ENCODE results near the gene ENTPD2. TPM values are rescaled to one million over a fixed set of nuclear protein-coding genes. Genes with fewer than 3 reads are reported as not detected.

ENTPD2 gene
- total RNA-seq, 1 experiment from 2014 or later: 32.5 TPM

DNA sequence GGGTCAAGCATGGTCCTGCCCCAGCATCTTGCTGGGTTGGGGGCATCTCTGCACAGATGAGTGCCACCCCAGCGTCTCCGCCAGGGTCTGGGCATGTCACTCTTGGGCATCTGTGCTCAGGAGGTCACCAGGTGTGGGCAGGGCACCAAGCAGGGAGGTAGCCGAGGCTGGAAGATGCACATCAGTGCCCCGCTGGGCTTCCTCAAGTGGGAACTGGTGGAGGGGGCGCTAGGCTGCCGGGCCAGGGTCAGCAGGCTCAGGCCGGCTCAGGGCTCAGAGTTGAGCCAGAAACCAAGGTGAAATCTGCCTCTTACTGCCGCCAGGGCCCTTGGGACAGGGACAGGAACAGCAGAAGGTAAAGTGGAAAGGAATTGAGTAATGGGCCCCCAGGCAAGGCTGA is 17.9 kb downstream of the ENTPD2 start:
- intact Hi-C loops (cut with micrococcal nuclease): loop anchor here (1.0 to 5.0 kb wide), 3 partner anchors 88 to 249 kb away; partner anchors contain the start of gene AJM1
- H3K9ac ChIP-seq (ENCODE audit: low read length): no peak overlapping the region

DNA sequence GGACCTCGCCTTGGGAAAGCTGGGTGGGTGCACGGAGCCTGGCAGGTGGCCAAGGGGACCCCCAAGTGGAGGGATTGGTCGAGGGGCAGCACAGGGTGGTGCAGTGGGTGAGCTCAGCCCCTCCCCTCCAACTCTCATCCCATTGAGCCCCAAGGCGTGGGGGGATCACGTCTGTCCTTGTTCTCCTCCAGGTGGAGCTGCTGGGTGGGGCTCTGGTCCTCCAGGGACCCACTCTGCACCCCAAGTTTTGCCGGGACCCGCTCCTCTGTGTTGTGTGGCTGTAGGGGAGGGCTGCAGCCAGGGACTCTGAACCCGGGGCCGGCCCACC is 18.4 kb downstream of the ENTPD2 start:
- DNase-seq (ENCODE audit: low read depth, low spot score) (no peak), ATAC-seq (peak; percentile 43)
- H3K9me3 ChIP-seq (ENCODE audit: control insufficient read depth in 1 of 2, insufficient read depth in 1 of 2, low read depth in 1 of 2, low read length in 2 of 2): no peaks in the 10 kb centered on the region
- H2AFZ ChIP-seq (ENCODE audit: low read depth, low read length, poor library complexity, severe bottlenecking): no peak overlapping the region
- H3K27ac ChIP-seq (ENCODE audit: low read depth, low read length): no peak overlapping the region; the same call in 1 of the 2 replicates
- peaks cover 3 to 7% of the 10 kb centered on the region in 2 experiments; a peak in 2 of 4 replicates for H3K36me3 ChIP-seq (ENCODE audit: control insufficient read depth in 1 of 2, insufficient read depth in 2 of 2, low read length in 2 of 2)
- H3K4me1 ChIP-seq (ENCODE audit: control insufficient read depth in 1 of 2, insufficient read depth in 2 of 2, low read length in 2 of 2): peaks cover 9 to 20% of the 10 kb centered on the region in 2 experiments; a peak in 3 of 4 replicates
- H4K20me1 ChIP-seq (ENCODE audit: insufficient read depth): no peaks in the 10 kb centered on the region
- no TSS peak for BruUV-seq (replicated peaks)
- CTCF ChIA-PET: interaction anchor here (0.6 to 4.0 kb wide), 30 partner anchors 9 to 252 kb away, joined by 3 to 109 read pairs (median 4); partner anchors contain the start of genes AJM1, C8G, MAN1B1 and NPDC1
- TF ChIP-seq POLR2AphosphoS5 (IDR thresholded peaks at IDR 0.05; ENCODE audit: low read depth, low read length) (peak; percentile 5; the same call in 1 of the 2 replicates), TCF7L2 (IDR thresholded peaks at IDR 0.05; ENCODE audit: borderline replicate concordance, extremely low read depth, insufficient read depth, insufficient read length) (no peak), YY1 (IDR thresholded peaks at IDR 0.05; ENCODE audit: extremely low read depth, insufficient replicate concordance, low read depth, low read length) (no peak), RAD21 (IDR thresholded peaks at IDR 0.05; ENCODE audit: low read depth) (no peak), EGR1 (IDR thresholded peaks at IDR 0.05; ENCODE audit: low read depth) (no peak)
- TF ChIP-seq, protein P1, sequence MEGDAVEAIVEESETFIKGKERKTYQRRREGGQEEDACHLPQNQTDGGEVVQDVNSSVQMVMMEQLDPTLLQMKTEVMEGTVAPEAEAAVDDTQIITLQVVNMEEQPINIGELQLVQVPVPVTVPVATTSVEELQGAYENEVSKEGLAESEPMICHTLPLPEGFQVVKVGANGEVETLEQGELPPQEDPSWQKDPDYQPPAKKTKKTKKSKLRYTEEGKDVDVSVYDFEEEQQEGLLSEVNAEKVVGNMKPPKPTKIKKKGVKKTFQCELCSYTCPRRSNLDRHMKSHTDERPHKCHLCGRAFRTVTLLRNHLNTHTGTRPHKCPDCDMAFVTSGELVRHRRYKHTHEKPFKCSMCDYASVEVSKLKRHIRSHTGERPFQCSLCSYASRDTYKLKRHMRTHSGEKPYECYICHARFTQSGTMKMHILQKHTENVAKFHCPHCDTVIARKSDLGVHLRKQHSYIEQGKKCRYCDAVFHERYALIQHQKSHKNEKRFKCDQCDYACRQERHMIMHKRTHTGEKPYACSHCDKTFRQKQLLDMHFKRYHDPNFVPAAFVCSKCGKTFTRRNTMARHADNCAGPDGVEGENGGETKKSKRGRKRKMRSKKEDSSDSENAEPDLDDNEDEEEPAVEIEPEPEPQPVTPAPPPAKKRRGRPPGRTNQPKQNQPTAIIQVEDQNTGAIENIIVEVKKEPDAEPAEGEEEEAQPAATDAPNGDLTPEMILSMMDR (IDR thresholded peaks at IDR 0.05 in 2 of 3, conservative IDR thresholded peaks at IDR 0.05 in 1 of 3; ENCODE audit: borderline replicate concordance in 1 of 3, insufficient read depth in 1 of 3, low read depth in 2 of 3, low read length in 2 of 3): 0 out of 6 replicates have a peak, but pooled peaks of 1 of the 3 experiments have one; percentile 2
- TF ChIP-seq, protein P2, sequence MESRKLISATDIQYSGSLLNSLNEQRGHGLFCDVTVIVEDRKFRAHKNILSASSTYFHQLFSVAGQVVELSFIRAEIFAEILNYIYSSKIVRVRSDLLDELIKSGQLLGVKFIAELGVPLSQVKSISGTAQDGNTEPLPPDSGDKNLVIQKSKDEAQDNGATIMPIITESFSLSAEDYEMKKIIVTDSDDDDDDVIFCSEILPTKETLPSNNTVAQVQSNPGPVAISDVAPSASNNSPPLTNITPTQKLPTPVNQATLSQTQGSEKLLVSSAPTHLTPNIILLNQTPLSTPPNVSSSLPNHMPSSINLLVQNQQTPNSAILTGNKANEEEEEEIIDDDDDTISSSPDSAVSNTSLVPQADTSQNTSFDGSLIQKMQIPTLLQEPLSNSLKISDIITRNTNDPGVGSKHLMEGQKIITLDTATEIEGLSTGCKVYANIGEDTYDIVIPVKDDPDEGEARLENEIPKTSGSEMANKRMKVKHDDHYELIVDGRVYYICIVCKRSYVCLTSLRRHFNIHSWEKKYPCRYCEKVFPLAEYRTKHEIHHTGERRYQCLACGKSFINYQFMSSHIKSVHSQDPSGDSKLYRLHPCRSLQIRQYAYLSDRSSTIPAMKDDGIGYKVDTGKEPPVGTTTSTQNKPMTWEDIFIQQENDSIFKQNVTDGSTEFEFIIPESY (IDR thresholded peaks at IDR 0.05; ENCODE audit: extremely low read depth, insufficient replicate concordance, low read length): no peak
- H3K9ac ChIP-seq (ENCODE audit: low read length): no peak overlapping the region
- H3K79me2 ChIP-seq (ENCODE audit: insufficient read depth, low read length): no peaks in the 10 kb centered on the region
- intact Hi-C loops (cut with micrococcal nuclease): loop anchor here (1.0 to 5.0 kb wide), 3 partner anchors 87 to 248 kb away; partner anchors contain the start of gene AJM1
- RAD21 ChIA-PET (ENCODE audit: low non-redundant PET in 1 of 2, low total read pairs in 2 of 2, uncharacterized antibody in 2 of 2, unreplicated experiment in 2 of 2): interaction anchor here (0.9 to 1.9 kb wide), 5 partner anchors 11 to 277 kb away, joined by 3 to 25 read pairs (median 3); partner anchors contain the start of gene LCN8 (in 1 of the 2)
- peak overlapping the region; percentile 70; the same call in 1 of the 2 replicates for H3K4me2 ChIP-seq (ENCODE audit: low read length)
- POLR2A ChIA-PET: interaction anchor here (1.4 kb wide), 1 partner anchor 88 kb away, joined by 9 read pairs; no protein-coding TSS in a partner anchor
- no peaks in the 10 kb centered on the region for H3K9me2 ChIP-seq (ENCODE audit: insufficient read depth)
- no peak overlapping the region for H3K4me3 ChIP-seq (replicated peaks in 1 of 2; ENCODE audit: low read depth in 1 of 2, low read length in 2 of 2)
- no peaks in the 10 kb centered on the region for H3K27me3 ChIP-seq (ENCODE audit: insufficient read depth, low read length)

More for the DNA sequence above, 17.9 kb downstream of the ENTPD2 start:
- Histone ChIP-seq H3K4me3 (replicated peaks in 1 of 2; ENCODE audit: low read depth in 1 of 2, low read length in 2 of 2) (no peak overlapping the region), H4K20me1 (ENCODE audit: insufficient read depth) (no peaks in the 10 kb centered on the region), H3K4me1 (ENCODE audit: control insufficient read depth in 1 of 2, insufficient read depth in 2 of 2, low read length in 2 of 2) (peaks cover 9 to 20% of the 10 kb centered on the region in 2 experiments; a peak in 3 of 4 replicates), H3K9me3 (ENCODE audit: control insufficient read depth in 1 of 2, insufficient read depth in 1 of 2, low read depth in 1 of 2, low read length in 2 of 2) (no peaks in the 10 kb centered on the region), H3K36me3 (ENCODE audit: control insufficient read depth in 1 of 2, insufficient read depth in 2 of 2, low read length in 2 of 2) (peaks cover 3 to 7% of the 10 kb centered on the region in 2 experiments; a peak in 2 of 4 replicates), H3K9me2 (ENCODE audit: insufficient read depth) (no peaks in the 10 kb centered on the region), H3K27ac (ENCODE audit: low read depth, low read length) (no peak overlapping the region; the same call in 1 of the 2 replicates), H2AFZ (ENCODE audit: low read depth, low read length, poor library complexity, severe bottlenecking) (no peak overlapping the region), H3K4me2 (ENCODE audit: low read length) (no peak overlapping the region), H3K79me2 (ENCODE audit: insufficient read depth, low read length) (no peaks in the 10 kb centered on the region), H3K27me3 (ENCODE audit: insufficient read depth, low read length) (no peaks in the 10 kb centered on the region)
- no peak for ATAC-seq
- no TSS peak for BruUV-seq (replicated peaks)
- RAD21 ChIA-PET (ENCODE audit: low non-redundant PET in 1 of 2, low total read pairs in 2 of 2, uncharacterized antibody in 2 of 2, unreplicated experiment in 2 of 2): interaction anchor here (1.5 to 1.9 kb wide), 2 partner anchors 88 kb away, joined by 21 to 25 read pairs; no protein-coding TSS in a partner anchor
- POLR2A ChIA-PET: interaction anchor here (1.4 kb wide), 1 partner anchor 88 kb away, joined by 9 read pairs; no protein-coding TSS in a partner anchor
- CTCF ChIA-PET: interaction anchor here (0.6 to 4.0 kb wide), 22 partner anchors 9 to 252 kb away, joined by 3 to 109 read pairs (median 6); partner anchors contain the start of genes AJM1, MAN1B1, NPDC1 and SAPCD2
- TF ChIP-seq SRF (IDR thresholded peaks at IDR 0.05; ENCODE audit: low read depth) (no peak), POLR2AphosphoS5 (IDR thresholded peaks at IDR 0.05; ENCODE audit: low read depth, low read length) (no peak), SP1 (IDR thresholded peaks at IDR 0.05; ENCODE audit: low read depth) (no peak), EZH2 (IDR thresholded peaks at IDR 0.05) (no peak), TCF7L2 (IDR thresholded peaks at IDR 0.05; ENCODE audit: borderline replicate concordance, extremely low read depth, insufficient read depth, insufficient read length) (no peak), POLR2A (IDR thresholded peaks at IDR 0.05; ENCODE audit: borderline replicate concordance, extremely low read depth, insufficient read depth, insufficient read length) (no peak), ZFX (IDR thresholded peaks at IDR 0.05) (no peak), RAD21 (IDR thresholded peaks at IDR 0.05; ENCODE audit: low read depth) (no peak)
- no peak for DNase-seq (ENCODE audit: low read depth, low spot score)

All from HCT116 (cell line).